IMR-90 (cell line): Measurements from ENCODE around the gene PSORS1C2. TPM values are rescaled to one million over a fixed set of nuclear protein-coding genes. Genes with fewer than 3 reads are reported as not detected.

Experiments
- ATAC-seq: fragments of 200-7000 bp; cut with Tn5 transposase; 2 replicates; pipeline ENCODE4 v1.9.1; 2020; ENCODE audit warnings: low read depth, mild to moderate bottlenecking, moderate library complexity
- BruUV-seq: library from RNA; stranded (reverse); fragments of 400-500 nt; replicated peaks from 2 replicates; lab custom pipeline; 2021; lab: Mats Ljungman, UMichigan
- CTCF ChIA-PET: fragments of 300-600 bp; formaldehyde crosslinking; extraction: SDS; loops from one replicate; lab custom pipeline; 2021; ENCODE audit warnings: antibody characterized with exemption; lab: Yijun Ruan, JAX
- POLR2A ChIA-PET: fragments of 300-600 bp; sonication (Branson Sonifier 250); formaldehyde crosslinking; loops from one replicate; lab custom pipeline; 2022; ENCODE audit warnings: antibody characterized with exemption; ENCODE audit not compliant: unreplicated experiment; lab: Charles Lee
- DNase-seq: peaks from one replicate; pipeline ENCODE4 v3.0.0; 2013
- H2AFZ ChIP-seq: replicated peaks from 2 replicates; pipeline ENCODE3; 2013; ENCODE audit warnings: low read length, mild to moderate bottlenecking; ENCODE audit not compliant: poor library complexity
- H2AK5ac ChIP-seq: 2 replicates; pipeline ENCODE4 v1.6.1; 2013; ENCODE audit warnings: low read depth, low read length, inconsistent platforms
- H2AK9ac ChIP-seq: replicated peaks from 2 replicates; pipeline ENCODE3; 2013; ENCODE audit warnings: mild to moderate bottlenecking, low read depth, low read length, moderate library complexity; ENCODE audit not compliant: poor library complexity
- H2BK120ac ChIP-seq: 2 replicates; pipeline ENCODE4 v1.6.1; 2013; ENCODE audit warnings: low read depth, low read length, inconsistent platforms
- H2BK15ac ChIP-seq: 3 replicates; pipeline ENCODE4 v1.6.1; 2013; ENCODE audit warnings: low read depth, low read length, inconsistent platforms
- H2BK20ac ChIP-seq: 2 replicates; pipeline ENCODE4 v1.6.1; 2013; ENCODE audit warnings: low read depth, mild to moderate bottlenecking, inconsistent platforms, low read length, moderate library complexity
- H2BK5ac ChIP-seq: 2 replicates; pipeline ENCODE4 v1.6.1; 2013; ENCODE audit warnings: mild to moderate bottlenecking, low read depth, low read length, inconsistent platforms; ENCODE audit not compliant: poor library complexity, severe bottlenecking
- H3K14ac ChIP-seq: replicated peaks from 2 replicates; pipeline ENCODE4 v1.6.1; 2013; ENCODE audit warnings: low read depth, low read length, inconsistent platforms
- H3K18ac ChIP-seq: 2 replicates; pipeline ENCODE4 v1.6.1; 2013; ENCODE audit warnings: low read depth, low read length, control low read depth
- H3K23ac ChIP-seq: 2 replicates; pipeline ENCODE4 v1.6.1; 2013; ENCODE audit warnings: low read depth, low read length, inconsistent platforms
- H3K27ac ChIP-seq: 2 replicates; pipeline ENCODE4 v1.5.1; 2013; ENCODE audit warnings: mild to moderate bottlenecking, control low read depth, low read length; ENCODE audit not compliant: insufficient read depth
- H3K27me3 ChIP-seq: 2 replicates; pipeline ENCODE4 v1.6.1; 2013; ENCODE audit warnings: low read length; ENCODE audit not compliant: control insufficient read depth, insufficient read depth
- H3K36me3 ChIP-seq: 2 replicates; pipeline ENCODE4 v1.6.1; 2013; ENCODE audit warnings: low read length, mixed read lengths; ENCODE audit not compliant: control insufficient read depth, insufficient read depth
- H3K4ac ChIP-seq: 2 replicates; pipeline ENCODE4 v1.6.1; 2013; ENCODE audit warnings: low read depth, low read length, inconsistent platforms
- H3K4me1 ChIP-seq: 2 replicates; pipeline ENCODE4 v1.6.1; 2013; ENCODE audit warnings: low read length, mixed read lengths; ENCODE audit not compliant: control insufficient read depth, insufficient read depth
- H3K4me2 ChIP-seq: 2 replicates; pipeline ENCODE4 v1.6.1; 2013; ENCODE audit warnings: low read depth, mild to moderate bottlenecking, control low read depth, low read length, moderate library complexity
- H3K4me3 ChIP-seq: 2 replicates; pipeline ENCODE4 v1.5.1; 2013; ENCODE audit warnings: low read depth, mild to moderate bottlenecking, control low read depth, low read length, moderate library complexity; ENCODE audit not compliant: insufficient read depth
- H3K56ac ChIP-seq: 2 replicates; pipeline ENCODE4 v1.6.1; 2013; ENCODE audit warnings: low read length, inconsistent platforms; ENCODE audit not compliant: insufficient read depth; ENCODE audit errors: extremely low read depth
- H3K79me1 ChIP-seq, 2 experiments: 2 replicates each; pipeline ENCODE4 v1.6.1; 2013; ENCODE audit warnings: low read length in 2 of 2, inconsistent platforms in 1 of 2, low read depth in 1 of 2
- H3K9ac ChIP-seq: 2 replicates; pipeline ENCODE4 v1.6.1; 2013; ENCODE audit warnings: low read depth, low read length, control low read depth
- H3K9me1 ChIP-seq: 2 replicates; pipeline ENCODE4 v1.6.1; 2013; ENCODE audit warnings: low read length, inconsistent platforms; ENCODE audit not compliant: insufficient read depth
- H3K9me3 ChIP-seq: 2 replicates; pipeline ENCODE4 v1.6.1; 2013; ENCODE audit warnings: low read length; ENCODE audit not compliant: control insufficient read depth, insufficient read depth
- H4K20me1 ChIP-seq: 2 replicates; pipeline ENCODE4 v1.6.1; 2013; ENCODE audit warnings: low read length, inconsistent platforms; ENCODE audit not compliant: insufficient read depth
- H4K5ac ChIP-seq: 2 replicates; pipeline ENCODE4 v1.6.1; 2013; ENCODE audit warnings: mild to moderate bottlenecking, low read depth, low read length, control low read depth
- H4K8ac ChIP-seq, 2 experiments: 2 replicates each; pipeline ENCODE4 v1.6.1; 2013; ENCODE audit warnings: low read depth in 2 of 2, low read length in 2 of 2, control low read depth in 1 of 2, inconsistent platforms in 1 of 2
- H4K91ac ChIP-seq: 2 replicates; pipeline ENCODE4 v1.6.1; 2013; ENCODE audit warnings: low read depth, low read length, inconsistent platforms; ENCODE audit not compliant: insufficient read depth
- BHLHE40 ChIP-seq: fragments of 150-350 bp; IDR thresholded peaks from 2 replicates; pipeline ENCODE4 v1.6.1; 2016; ENCODE audit warnings: mild to moderate bottlenecking, low read depth, low read length
- CEBPB ChIP-seq: IDR thresholded peaks from 2 replicates; pipeline ENCODE4 v1.6.1; 2012; ENCODE audit warnings: low read depth, low read length, improper control_type of control experiment
- CHD1 ChIP-seq: IDR thresholded peaks from 2 replicates; pipeline ENCODE4 v1.6.1; 2012; ENCODE audit warnings: low read depth, low read length, improper control_type of control experiment
- CTCF ChIP-seq: conservative IDR thresholded peaks from 2 replicates; pipeline ENCODE4 v1.5.1; 2012; ENCODE audit warnings: mild to moderate bottlenecking, low read depth, low read length, improper control_type of control experiment
- FOS ChIP-seq: fragments of 150-350 bp; IDR thresholded peaks from 2 replicates; pipeline ENCODE4 v1.6.1; 2016; ENCODE audit warnings: low read depth, low read length
- MAFK ChIP-seq: IDR thresholded peaks from 2 replicates; pipeline ENCODE4 v1.6.1; 2012; ENCODE audit warnings: low read depth, low read length, improper control_type of control experiment
- MAZ ChIP-seq: IDR thresholded peaks from 2 replicates; pipeline ENCODE4 v1.6.1; 2012; ENCODE audit warnings: low read depth, mild to moderate bottlenecking, low read length, improper control_type of control experiment, moderate library complexity, borderline replicate concordance
- MXI1 ChIP-seq: IDR thresholded peaks from 2 replicates; pipeline ENCODE4 v1.6.1; 2012; ENCODE audit warnings: low read depth, mild to moderate bottlenecking, low read length, moderate library complexity, borderline replicate concordance
- NFE2L2 ChIP-seq: fragments of 150-350 bp; IDR thresholded peaks from 2 replicates; pipeline ENCODE4 v1.6.1; 2016; ENCODE audit warnings: low read depth, mild to moderate bottlenecking, low read length
- POLR2A ChIP-seq: IDR thresholded peaks from 2 replicates; pipeline ENCODE4 v1.6.1; 2012; ENCODE audit warnings: mild to moderate bottlenecking, low read depth, low read length
- RAD21 ChIP-seq: IDR thresholded peaks from 2 replicates; pipeline ENCODE4 v1.6.1; 2012; ENCODE audit warnings: low read length, improper control_type of control experiment
- RCOR1 ChIP-seq: IDR thresholded peaks from 2 replicates; pipeline ENCODE4 v1.6.1; 2012; ENCODE audit warnings: mild to moderate bottlenecking, low read length, improper control_type of control experiment; ENCODE audit not compliant: insufficient replicate concordance
- RFX5 ChIP-seq: IDR thresholded peaks from 2 replicates; pipeline ENCODE4 v1.8.0; 2012; ENCODE audit warnings: low read depth, mild to moderate bottlenecking, low read length, moderate library complexity
- SMC3 ChIP-seq: fragments of 150-350 bp; IDR thresholded peaks from 2 replicates; pipeline ENCODE4 v1.6.1; 2016; ENCODE audit warnings: low read depth, mild to moderate bottlenecking, antibody characterized with exemption, low read length, moderate library complexity
- USF2 ChIP-seq: fragments of 150-350 bp; IDR thresholded peaks from 2 replicates; pipeline ENCODE4 v1.6.1; 2017; ENCODE audit warnings: mild to moderate bottlenecking, antibody characterized with exemption, low read length, low read depth
- WGBS, 2 experiments: methylation state at CpG; one replicate each; pipeline versions ENCODE4 v1.1.5 to v1.1.7; 2013; ENCODE audit warnings: missing lambda C conversion rate in 2 of 2; ENCODE audit not compliant: insufficient read length in 1 of 2; ENCODE audit errors: extremely low coverage in 2 of 2; 5-methylcytosine and 5-hydroxymethylcytosine counted together
- dilution Hi-C: fragments of 300-500 bp; cut with HindIII; formaldehyde crosslinking; loops from one replicate; pipeline ENCODE4 v1.14.3; 2018; ENCODE audit warnings: low sequenced_read_pairs; ENCODE audit not compliant: unreplicated experiment
- in situ Hi-C: fragments of 300-500 bp; cut with MboI; formaldehyde crosslinking; loops from 3 replicates; pipeline ENCODE4 v1.14.3; 2019; ENCODE audit warnings: low sequenced_read_pairs, inconsistent platforms, mixed read lengths
- intact Hi-C: fragments of 100-400 bp; cut with micrococcal nuclease; formaldehyde crosslinking; loops from 2 replicates; pipeline ENCODE4 v1.10.0; 2022
- polyA plus RNA-seq, 3 experiments: library from polyadenylated mRNA; depleted of rRNA; stranded (reverse); fragments of >200 nt; gene quantifications; 2 replicates each; pipeline ENCODE4 v1.2.3, GENCODE V29; 2012; ENCODE audit warnings: low replicate concordance in 1 of 3
- total RNA-seq: library from RNA; depleted of rRNA; stranded (reverse); fragments of >200 nt; gene quantifications from 2 replicates; pipeline ENCODE4 v1.2.3, GENCODE V29; 2012
- TF ChIP-seq, protein P1 (sequence below): fragments of 150-350 bp; IDR thresholded peaks from 2 replicates; pipeline ENCODE4 v1.6.1; 2016; ENCODE audit warnings: low read depth, mild to moderate bottlenecking, low read length, moderate library complexity, borderline replicate concordance

Gene PSORS1C2
- total and polyA plus RNA-seq, 2 of the 4 experiments (the other 2 are of a cell fraction) = not detected

- Histone ChIP-seq H3K9me1 (peaks cover 8% of the 10 kb centered on the region), H2BK5ac (no peak overlapping the region), H3K4me2 (no peak overlapping the region), H2AK9ac (no peak overlapping the region), H2AFZ (no peak overlapping the region), H3K18ac (no peak overlapping the region), H2BK120ac (no peak overlapping the region), H4K20me1 (no peaks in the 10 kb centered on the region), H3K4me1 (peaks cover 8% of the 10 kb centered on the region), H3K4ac (no peak overlapping the region), H3K9ac (no peak overlapping the region), H4K91ac (no peak overlapping the region), H3K9me3 (no peaks in the 10 kb centered on the region), H3K4me3 (no peak overlapping the region), H3K14ac (no peak overlapping the region), H2BK20ac (no peak overlapping the region), H3K27me3 (no peaks in the 10 kb centered on the region), H3K56ac (no peak overlapping the region), H3K36me3 (peaks cover 24% of the 10 kb centered on the region), H3K27ac (no peak overlapping the region), H4K5ac (no peak overlapping the region), H2AK5ac (no peak overlapping the region), H3K23ac (no peak overlapping the region), H3K79me1 (no peaks in the 10 kb centered on the region), H4K8ac (no peak overlapping the region), H2BK15ac (no peak overlapping the region)
- no peak for ATAC-seq
- ChIA-PET POLR2A (no interaction called here), CTCF (interaction anchor here (0.6 kb wide), 1 partner anchor 27 kb away, joined by 5 read pairs; no protein-coding TSS in a partner anchor)
- in situ Hi-C loops (no loop called here), dilution Hi-C loops (no loop called here), intact Hi-C loops (no loop called here)
- TF ChIP-seq NFE2L2 (no peak), CHD1 (no peak), MXI1 (no peak), RAD21 (no peak), CTCF (no peak), RFX5 (no peak), POLR2A (no peak), BHLHE40 (no peak), FOS (no peak), CEBPB (no peak), USF2 (no peak), MAFK (no peak), SMC3 (no peak), RCOR1 (no peak), MAZ (no peak)
- TF ChIP-seq, protein P1, sequence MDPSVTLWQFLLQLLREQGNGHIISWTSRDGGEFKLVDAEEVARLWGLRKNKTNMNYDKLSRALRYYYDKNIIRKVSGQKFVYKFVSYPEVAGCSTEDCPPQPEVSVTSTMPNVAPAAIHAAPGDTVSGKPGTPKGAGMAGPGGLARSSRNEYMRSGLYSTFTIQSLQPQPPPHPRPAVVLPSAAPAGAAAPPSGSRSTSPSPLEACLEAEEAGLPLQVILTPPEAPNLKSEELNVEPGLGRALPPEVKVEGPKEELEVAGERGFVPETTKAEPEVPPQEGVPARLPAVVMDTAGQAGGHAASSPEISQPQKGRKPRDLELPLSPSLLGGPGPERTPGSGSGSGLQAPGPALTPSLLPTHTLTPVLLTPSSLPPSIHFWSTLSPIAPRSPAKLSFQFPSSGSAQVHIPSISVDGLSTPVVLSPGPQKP = no peak
- 80% methylated on average over 1 of the region's 11 CpGs; no CpG with 5 or more reads in 1 of the 2 experiments for WGBS, 2 experiments
- no TSS peak for BruUV-seq
- no peak for DNase-seq
Measured at GRCh38 chr6:31144970-31145340, 6.1 kb upstream of the PSORS1C2 start.
